ENCODE results near the gene HIP1.

- TF ChIP-seq CTCF (IDR thresholded peaks at IDR 0.05): no peak
- no peak for TF ChIP-seq ZFX (IDR thresholded peaks at IDR 0.05; ENCODE audit: borderline replicate concordance)
These were observed 137.2 kb downstream of the HIP1 start for GRCh38 chr7:75601539-75601938.
